C4-2B (cell line): ENCODE results near the gene RPS6KA5.
"Not testable (repeated sequence)": the region's sequence is repeated elsewhere in the genome, so short reads cannot be mapped to it uniquely, and the experiment has no call there.

ENCODE experiments used
- H3K27ac ChIP-seq: fragments of 450-650 bp; 2 replicates; pipeline ENCODE4 v1.5.1; 2017
- ZFX ChIP-seq: fragments of 450-650 bp; IDR thresholded peaks from 2 replicates; pipeline ENCODE4 v1.6.1; 2017
- TF ChIP-seq, protein P1 (sequence below): fragments of 450-650 bp; conservative IDR thresholded peaks from 2 replicates; pipeline ENCODE4 v1.5.1; 2017; ENCODE audit warnings: mild to moderate bottlenecking

RPS6KA5 gene

GRCh38 chr14:90966493-90966892, 93.9 kb downstream of the RPS6KA5 start:
- TF ChIP-seq ZFX, result no peak
- TF ChIP-seq, protein P1, sequence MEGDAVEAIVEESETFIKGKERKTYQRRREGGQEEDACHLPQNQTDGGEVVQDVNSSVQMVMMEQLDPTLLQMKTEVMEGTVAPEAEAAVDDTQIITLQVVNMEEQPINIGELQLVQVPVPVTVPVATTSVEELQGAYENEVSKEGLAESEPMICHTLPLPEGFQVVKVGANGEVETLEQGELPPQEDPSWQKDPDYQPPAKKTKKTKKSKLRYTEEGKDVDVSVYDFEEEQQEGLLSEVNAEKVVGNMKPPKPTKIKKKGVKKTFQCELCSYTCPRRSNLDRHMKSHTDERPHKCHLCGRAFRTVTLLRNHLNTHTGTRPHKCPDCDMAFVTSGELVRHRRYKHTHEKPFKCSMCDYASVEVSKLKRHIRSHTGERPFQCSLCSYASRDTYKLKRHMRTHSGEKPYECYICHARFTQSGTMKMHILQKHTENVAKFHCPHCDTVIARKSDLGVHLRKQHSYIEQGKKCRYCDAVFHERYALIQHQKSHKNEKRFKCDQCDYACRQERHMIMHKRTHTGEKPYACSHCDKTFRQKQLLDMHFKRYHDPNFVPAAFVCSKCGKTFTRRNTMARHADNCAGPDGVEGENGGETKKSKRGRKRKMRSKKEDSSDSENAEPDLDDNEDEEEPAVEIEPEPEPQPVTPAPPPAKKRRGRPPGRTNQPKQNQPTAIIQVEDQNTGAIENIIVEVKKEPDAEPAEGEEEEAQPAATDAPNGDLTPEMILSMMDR, result no peak
- H3K27ac ChIP-seq, result no peak overlapping the region

DNA sequence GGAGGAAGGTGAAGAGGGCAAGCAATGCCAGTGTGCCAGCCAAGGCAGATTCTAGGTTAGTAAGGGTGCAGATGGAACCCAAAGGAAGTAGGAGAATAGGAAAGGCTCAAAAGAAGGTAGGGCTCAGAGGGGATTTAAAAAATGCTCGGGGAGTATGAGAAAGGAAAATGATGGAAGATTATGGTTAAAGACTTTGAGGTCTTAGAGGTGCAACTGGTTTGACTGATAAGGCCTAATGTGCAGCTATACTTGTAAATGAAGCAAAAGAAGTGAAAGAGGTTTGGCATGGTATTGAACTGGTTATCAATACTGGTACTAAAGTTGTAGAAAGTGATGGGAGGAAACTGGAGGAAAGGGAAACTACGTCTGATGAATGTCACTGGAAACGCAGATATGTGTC, 94.7 kb downstream of the RPS6KA5 start:
- no peak for TF ChIP-seq ZFX
- TF ChIP-seq, protein P1, result no peak
- no peak overlapping the region for H3K27ac ChIP-seq

- no peak overlapping the region for H3K27ac ChIP-seq
- no peak for TF ChIP-seq ZFX
- TF ChIP-seq, protein P1, result no peak
These were observed 97.1 kb downstream of the RPS6KA5 start for GRCh38 chr14:90963343-90963742.

DNA sequence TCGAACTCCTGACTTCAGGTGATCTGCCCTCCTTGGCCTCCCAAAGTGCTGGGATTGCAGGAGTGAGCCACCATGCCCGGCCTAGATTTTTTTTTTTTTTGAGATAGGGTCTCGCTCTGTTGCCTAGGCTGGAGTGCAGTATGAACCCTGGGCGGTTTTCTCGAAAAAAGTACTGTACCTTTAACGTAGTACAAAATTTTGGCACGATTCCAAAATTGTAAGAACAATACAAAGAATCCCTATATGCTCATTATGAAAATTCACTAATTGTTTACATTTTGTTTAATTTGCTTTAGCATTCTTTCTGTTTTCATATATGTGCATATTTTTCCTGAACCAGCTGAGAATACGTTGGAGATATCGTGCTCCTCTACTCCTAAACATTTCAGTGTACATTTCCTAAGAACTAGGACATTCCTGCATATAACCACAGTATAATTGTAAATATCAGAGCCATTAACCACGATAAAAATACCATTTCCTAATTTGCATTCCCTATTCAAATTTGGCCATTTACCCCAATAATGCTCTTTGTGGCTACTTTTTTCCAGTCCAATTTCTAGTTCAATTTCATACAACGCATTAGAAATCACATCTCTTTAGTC, 97.8 kb downstream of the RPS6KA5 start:
- H3K27ac ChIP-seq, result no peak overlapping the region
- TF ChIP-seq, protein P1, result no peak
- no peak for TF ChIP-seq ZFX

GRCh38 chr14:90960818-90961217, 99.6 kb downstream of the RPS6KA5 start:
- TF ChIP-seq ZFX, result no peak
- TF ChIP-seq, protein P1, result no peak
- H3K27ac ChIP-seq, result no peak overlapping the region

GRCh38 chr14:90959344-90959743, 101.1 kb downstream of the RPS6KA5 start:
- no peak for TF ChIP-seq ZFX
- TF ChIP-seq, protein P1, result no peak
- H3K27ac ChIP-seq, result no peak overlapping the region

- no peak overlapping the region for H3K27ac ChIP-seq
- TF ChIP-seq ZFX, result no peak
- TF ChIP-seq, protein P1, result no peak
These were observed 104.2 kb downstream of the RPS6KA5 start for GRCh38 chr14:90956273-90956672.

- not testable (repeated sequence) for H3K27ac ChIP-seq
These were observed 106.8 kb downstream of the RPS6KA5 start for GRCh38 chr14:90953643-90954042.
